ENCODE measurements around the gene APOE. TPM values are rescaled to one million over a fixed set of nuclear protein-coding genes. Genes with fewer than 3 reads are reported as not detected.
"Not testable (repeated sequence)": the region's sequence is repeated elsewhere in the genome, so short reads cannot be mapped to it uniquely, and the experiment has no call there.

Gene APOE
- total RNA-seq, 2 experiments from 2014 or later, result 0.44 to 0.47 TPM

DNA sequence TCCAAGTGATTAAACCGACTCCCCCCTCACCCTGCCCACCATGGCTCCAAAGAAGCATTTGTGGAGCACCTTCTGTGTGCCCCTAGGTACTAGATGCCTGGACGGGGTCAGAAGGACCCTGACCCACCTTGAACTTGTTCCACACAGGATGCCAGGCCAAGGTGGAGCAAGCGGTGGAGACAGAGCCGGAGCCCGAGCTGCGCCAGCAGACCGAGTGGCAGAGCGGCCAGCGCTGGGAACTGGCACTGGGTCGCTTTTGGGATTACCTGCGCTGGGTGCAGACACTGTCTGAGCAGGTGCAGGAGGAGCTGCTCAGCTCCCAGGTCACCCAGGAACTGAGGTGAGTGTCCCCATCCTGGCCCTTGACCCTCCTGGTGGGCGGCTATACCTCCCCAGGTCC, 2.0 kb downstream of the APOE start:
- H3K4me3 Mint-ChIP-seq, result no peak overlapping the region
- DNase-seq (no peak), ATAC-seq (no peak)
- H3K27me3 Mint-ChIP-seq, result peaks cover 25% of the 10 kb centered on the region
- H3K9me3 Mint-ChIP-seq (ENCODE audit: low read depth), result no peaks in the 10 kb centered on the region
- no peaks in the 10 kb centered on the region for H3K36me3 Mint-ChIP-seq
- CTCF ChIA-PET, result no interaction called here
- H3K27ac Mint-ChIP-seq, result no peak overlapping the region
- peaks cover 8% of the 10 kb centered on the region for H3K4me1 Mint-ChIP-seq

DNA sequence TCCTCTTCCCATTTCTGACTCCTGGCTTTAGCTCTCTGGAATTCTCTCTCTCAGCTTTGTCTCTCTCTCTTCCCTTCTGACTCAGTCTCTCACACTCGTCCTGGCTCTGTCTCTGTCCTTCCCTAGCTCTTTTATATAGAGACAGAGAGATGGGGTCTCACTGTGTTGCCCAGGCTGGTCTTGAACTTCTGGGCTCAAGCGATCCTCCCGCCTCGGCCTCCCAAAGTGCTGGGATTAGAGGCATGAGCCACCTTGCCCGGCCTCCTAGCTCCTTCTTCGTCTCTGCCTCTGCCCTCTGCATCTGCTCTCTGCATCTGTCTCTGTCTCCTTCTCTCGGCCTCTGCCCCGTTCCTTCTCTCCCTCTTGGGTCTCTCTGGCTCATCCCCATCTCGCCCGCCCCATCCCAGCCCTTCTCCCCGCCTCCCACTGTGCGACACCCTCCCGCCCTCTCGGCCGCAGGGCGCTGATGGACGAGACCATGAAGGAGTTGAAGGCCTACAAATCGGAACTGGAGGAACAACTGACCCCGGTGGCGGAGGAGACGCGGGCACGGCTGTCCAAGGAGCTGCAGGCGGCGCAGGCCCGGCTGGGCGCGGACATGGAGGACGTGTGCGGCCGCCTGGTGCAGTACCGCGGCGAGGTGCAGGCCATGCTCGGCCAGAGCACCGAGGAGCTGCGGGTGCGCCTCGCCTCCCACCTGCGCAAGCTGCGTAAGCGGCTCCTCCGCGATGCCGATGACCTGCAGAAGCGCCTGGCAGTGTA, 2.7 kb downstream of the APOE start:
- H3K4me1 Mint-ChIP-seq, result peaks cover 8% of the 10 kb centered on the region
- CTCF ChIA-PET, result no interaction called here
- H3K27ac Mint-ChIP-seq, result no peak overlapping the region
- H3K9me3 Mint-ChIP-seq (ENCODE audit: low read depth), result no peaks in the 10 kb centered on the region
- ATAC-seq (no peak), DNase-seq (no peak)
- peaks cover 29% of the 10 kb centered on the region for H3K27me3 Mint-ChIP-seq
- no peaks in the 10 kb centered on the region for H3K36me3 Mint-ChIP-seq
- no peak overlapping the region for H3K4me3 Mint-ChIP-seq

DNA sequence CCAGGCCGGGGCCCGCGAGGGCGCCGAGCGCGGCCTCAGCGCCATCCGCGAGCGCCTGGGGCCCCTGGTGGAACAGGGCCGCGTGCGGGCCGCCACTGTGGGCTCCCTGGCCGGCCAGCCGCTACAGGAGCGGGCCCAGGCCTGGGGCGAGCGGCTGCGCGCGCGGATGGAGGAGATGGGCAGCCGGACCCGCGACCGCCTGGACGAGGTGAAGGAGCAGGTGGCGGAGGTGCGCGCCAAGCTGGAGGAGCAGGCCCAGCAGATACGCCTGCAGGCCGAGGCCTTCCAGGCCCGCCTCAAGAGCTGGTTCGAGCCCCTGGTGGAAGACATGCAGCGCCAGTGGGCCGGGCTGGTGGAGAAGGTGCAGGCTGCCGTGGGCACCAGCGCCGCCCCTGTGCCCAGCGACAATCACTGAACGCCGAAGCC, 3.3 kb downstream of the APOE start:
- no peaks in the 10 kb centered on the region for H3K36me3 Mint-ChIP-seq
- no peak overlapping the region for H3K27ac Mint-ChIP-seq
- CTCF ChIA-PET, result no interaction called here
- H3K9me3 Mint-ChIP-seq (ENCODE audit: low read depth), result no peaks in the 10 kb centered on the region
- peaks cover 34% of the 10 kb centered on the region for H3K27me3 Mint-ChIP-seq
- DNase-seq (no peak), ATAC-seq (no peak)
- H3K4me1 Mint-ChIP-seq, result peaks cover 11% of the 10 kb centered on the region
- H3K4me3 Mint-ChIP-seq, result no peak overlapping the region

DNA sequence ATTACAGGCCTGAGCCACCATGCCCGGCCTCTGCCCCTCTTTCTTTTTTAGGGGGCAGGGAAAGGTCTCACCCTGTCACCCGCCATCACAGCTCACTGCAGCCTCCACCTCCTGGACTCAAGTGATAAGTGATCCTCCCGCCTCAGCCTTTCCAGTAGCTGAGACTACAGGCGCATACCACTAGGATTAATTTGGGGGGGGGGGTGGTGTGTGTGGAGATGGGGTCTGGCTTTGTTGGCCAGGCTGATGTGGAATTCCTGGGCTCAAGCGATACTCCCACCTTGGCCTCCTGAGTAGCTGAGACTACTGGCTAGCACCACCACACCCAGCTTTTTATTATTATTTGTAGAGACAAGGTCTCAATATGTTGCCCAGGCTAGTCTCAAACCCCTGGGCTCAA, 4.2 kb downstream of the APOE start:
- DNase-seq, result no peak
- Mint-ChIP-seq H3K4me3 (no peak overlapping the region), H3K9me3 (ENCODE audit: low read depth) (no peaks in the 10 kb centered on the region), H3K27me3 (peaks cover 42% of the 10 kb centered on the region), H3K4me1 (peaks cover 18% of the 10 kb centered on the region), H3K27ac (no peak overlapping the region), H3K36me3 (no peaks in the 10 kb centered on the region)
- CTCF ChIA-PET, result interaction anchor here (0.8 kb wide), 1 partner anchor 11 kb away, joined by 3 read pairs; no protein-coding TSS in a partner anchor
- ATAC-seq, result no peak

DNA sequence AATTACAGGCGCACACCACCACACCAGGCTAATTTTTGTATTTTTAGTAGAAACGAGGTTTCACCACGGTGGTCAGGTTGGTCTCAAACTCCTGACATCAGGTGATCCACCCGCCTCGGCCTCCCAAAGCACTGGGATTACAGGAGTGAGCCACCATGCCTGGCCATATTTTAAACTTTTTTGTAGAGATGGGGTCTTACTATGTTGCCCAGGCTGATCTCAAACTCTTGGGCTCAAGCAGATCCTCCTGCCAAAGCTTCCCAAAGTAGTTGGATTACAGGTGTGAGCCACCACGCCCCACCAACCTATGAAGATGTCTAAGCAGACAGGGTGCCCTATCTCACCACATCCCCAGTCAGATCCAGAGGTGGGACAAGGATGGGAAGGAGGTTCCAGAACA, 6.3 kb downstream of the APOE start:
- not testable (repeated sequence) for H3K9me3 Mint-ChIP-seq (ENCODE audit: low read depth); H3K27ac Mint-ChIP-seq; DNase-seq; H3K36me3 Mint-ChIP-seq; ATAC-seq; H3K4me3 Mint-ChIP-seq
- Mint-ChIP-seq H3K4me1 (peaks cover 14% of the 10 kb centered on the region), H3K27me3 (peaks cover 27% of the 10 kb centered on the region)
- CTCF ChIA-PET, result interaction anchor here (1.1 kb wide), 1 partner anchor 43 kb away, joined by 3 read pairs; the partner anchor contains the start of gene CLPTM1

DNA sequence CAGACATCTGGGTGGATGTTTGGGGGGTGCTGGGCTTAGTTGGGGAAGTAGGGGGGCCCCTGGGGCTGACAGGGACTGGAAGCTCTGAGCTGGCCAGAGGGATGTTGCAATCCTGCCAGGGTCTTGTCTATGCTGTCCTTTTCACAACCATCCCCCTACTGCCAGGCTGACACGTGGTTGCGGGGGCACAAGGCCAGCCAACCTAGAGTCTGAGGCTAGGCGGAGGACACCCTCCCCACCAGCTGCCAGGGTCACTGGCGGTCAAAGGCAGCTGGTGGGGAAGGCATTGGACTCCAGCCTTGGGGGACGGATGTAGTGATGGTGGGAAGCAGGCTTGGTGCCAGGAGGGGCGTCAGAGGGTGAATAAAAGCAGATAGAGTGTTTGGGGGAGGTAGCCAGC, 7.3 kb downstream of the APOE start:
- ATAC-seq, result no peak
- H3K4me3 Mint-ChIP-seq, result no peak overlapping the region
- no peaks in the 10 kb centered on the region for H3K9me3 Mint-ChIP-seq (ENCODE audit: low read depth)
- peaks cover 14% of the 10 kb centered on the region for H3K4me1 Mint-ChIP-seq
- no peaks in the 10 kb centered on the region for H3K36me3 Mint-ChIP-seq
- peaks cover 26% of the 10 kb centered on the region for H3K27me3 Mint-ChIP-seq
- H3K27ac Mint-ChIP-seq, result no peak overlapping the region
- CTCF ChIA-PET, result interaction anchor here (1.6 kb wide), 1 partner anchor 9 kb away, joined by 3 read pairs; no protein-coding TSS in a partner anchor
- no peak for DNase-seq

DNA sequence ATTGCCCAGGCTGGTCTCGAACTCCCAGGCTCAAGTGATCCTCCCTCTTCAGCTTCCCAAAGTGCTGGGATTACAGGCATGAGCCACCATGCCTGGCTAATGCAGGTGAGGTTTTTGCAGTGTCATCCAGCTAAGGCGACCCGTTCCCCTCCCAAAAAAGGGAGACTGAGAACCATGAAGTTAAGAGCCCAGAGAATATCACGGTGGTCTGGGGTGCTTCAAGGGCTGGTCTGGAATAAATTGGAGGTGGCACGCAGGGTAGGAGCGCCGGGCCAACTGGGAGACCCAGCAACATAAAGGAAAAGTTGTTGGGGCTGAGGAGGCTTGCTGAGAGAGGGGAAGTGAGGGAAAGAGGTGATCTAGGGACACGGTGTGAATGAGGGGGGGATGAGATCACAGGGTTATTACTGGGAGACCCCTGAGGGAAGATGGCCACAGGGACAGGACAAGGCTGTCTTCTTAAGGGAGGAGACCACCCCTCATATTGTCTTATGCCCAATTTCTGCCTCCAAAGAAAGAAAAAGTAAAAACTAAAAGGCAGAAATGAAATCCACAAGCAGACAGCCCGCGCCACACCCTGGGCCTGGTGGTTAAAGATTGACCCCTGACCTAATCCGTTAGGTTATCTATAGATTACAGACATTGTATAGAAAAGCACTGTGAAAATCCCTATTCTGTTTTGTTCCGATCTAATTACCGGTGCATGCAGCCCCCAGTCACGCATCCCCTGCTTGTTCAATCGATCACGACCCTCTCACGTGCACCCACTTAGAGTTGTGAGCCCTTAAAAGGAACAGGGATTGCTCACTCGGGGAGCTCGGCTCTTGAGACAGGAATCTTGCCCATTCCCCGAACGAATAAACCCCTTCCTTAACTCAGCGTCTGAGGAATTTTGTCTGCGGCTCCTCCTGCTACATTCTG, 8.2 kb downstream of the APOE start:
- Mint-ChIP-seq H3K27me3 (peaks cover 26% of the 10 kb centered on the region), H3K4me3 (peak overlapping the region; percentile 83), H3K4me1 (peaks cover 14% of the 10 kb centered on the region)
- ATAC-seq; DNase-seq; H3K27ac Mint-ChIP-seq; H3K36me3 Mint-ChIP-seq; H3K9me3 Mint-ChIP-seq (ENCODE audit: low read depth): not testable (repeated sequence)
- CTCF ChIA-PET, result interaction anchor here (1.6 kb wide), 1 partner anchor 10 kb away, joined by 3 read pairs; no protein-coding TSS in a partner anchor

DNA sequence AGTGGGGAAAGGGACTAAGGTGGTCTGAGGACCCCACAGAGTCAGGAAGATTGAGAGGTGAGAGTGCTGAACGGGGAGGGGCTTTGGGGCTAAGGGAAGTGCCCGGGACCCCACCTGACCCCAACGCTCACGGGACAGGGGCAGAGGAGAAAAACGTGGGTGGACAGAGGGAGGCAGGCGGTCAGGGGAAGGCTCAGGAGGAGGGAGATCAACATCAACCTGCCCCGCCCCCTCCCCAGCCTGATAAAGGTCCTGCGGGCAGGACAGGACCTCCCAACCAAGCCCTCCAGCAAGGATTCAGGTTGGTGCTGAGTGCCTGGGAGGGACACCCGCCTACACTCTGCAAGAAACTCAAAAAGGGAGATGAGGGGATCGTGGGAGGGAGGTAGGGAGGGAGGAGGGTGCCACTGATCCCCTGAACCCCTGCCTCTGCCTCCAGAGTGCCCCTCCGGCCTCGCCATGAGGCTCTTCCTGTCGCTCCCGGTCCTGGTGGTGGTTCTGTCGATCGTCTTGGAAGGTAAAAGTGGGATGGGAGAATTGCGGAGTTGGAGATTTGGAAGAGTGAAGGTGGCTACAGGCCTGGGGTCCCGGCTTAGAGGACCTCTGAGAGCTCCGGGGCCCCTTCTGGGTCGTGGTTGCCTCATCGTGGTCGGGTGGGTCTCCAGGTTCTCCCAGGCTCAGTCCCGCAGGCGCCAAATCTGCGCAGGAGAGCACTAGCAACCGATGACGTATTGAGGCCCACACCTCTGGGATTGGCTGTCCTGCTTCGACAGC, 9.0 kb downstream of the APOE start, which contains the start of gene APOC1:
Gene APOC1 (plus strand): TSS at position 176 of the 774 bp plus-strand sequence. CDS start 284 bp downstream, at position 460.
- peaks cover 26% of the 10 kb centered on the region for H3K27me3 Mint-ChIP-seq
- H3K9me3 Mint-ChIP-seq (ENCODE audit: low read depth); H3K36me3 Mint-ChIP-seq: not testable (repeated sequence)
- H3K4me1 Mint-ChIP-seq, result peaks cover 14% of the 10 kb centered on the region
- DNase-seq (peak; percentile 86), ATAC-seq (peak; percentile 99)
- CTCF ChIA-PET, result interaction anchor here (0.6 to 1.4 kb wide), 3 partner anchors 38 to 145 kb away, joined by 3 to 5 read pairs (median 4); no protein-coding TSS in a partner anchor
- peak within 1 kb of the TSS; percentile 83 for H3K4me3 Mint-ChIP-seq
- peak within 1 kb of the TSS; percentile 85 for H3K27ac Mint-ChIP-seq

DNA sequence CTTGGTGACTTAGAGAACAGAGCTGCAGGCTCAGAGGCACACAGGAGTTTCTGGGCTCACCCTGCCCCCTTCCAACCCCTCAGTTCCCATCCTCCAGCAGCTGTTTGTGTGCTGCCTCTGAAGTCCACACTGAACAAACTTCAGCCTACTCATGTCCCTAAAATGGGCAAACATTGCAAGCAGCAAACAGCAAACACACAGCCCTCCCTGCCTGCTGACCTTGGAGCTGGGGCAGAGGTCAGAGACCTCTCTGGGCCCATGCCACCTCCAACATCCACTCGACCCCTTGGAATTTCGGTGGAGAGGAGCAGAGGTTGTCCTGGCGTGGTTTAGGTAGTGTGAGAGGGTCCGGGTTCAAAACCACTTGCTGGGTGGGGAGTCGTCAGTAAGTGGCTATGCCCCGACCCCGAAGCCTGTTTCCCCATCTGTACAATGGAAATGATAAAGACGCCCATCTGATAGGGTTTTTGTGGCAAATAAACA, 18.7 kb downstream of the APOE start:
- no peak overlapping the region for H3K4me3 Mint-ChIP-seq
- CTCF ChIA-PET, result no interaction called here
- ATAC-seq, result no peak
- no peaks in the 10 kb centered on the region for H3K36me3 Mint-ChIP-seq
- peaks cover 19% of the 10 kb centered on the region for H3K27me3 Mint-ChIP-seq
- no peak overlapping the region for H3K27ac Mint-ChIP-seq
- H3K9me3 Mint-ChIP-seq (ENCODE audit: low read depth), result no peaks in the 10 kb centered on the region
- peaks cover 5% of the 10 kb centered on the region for H3K4me1 Mint-ChIP-seq
- DNase-seq, result no peak

DNA sequence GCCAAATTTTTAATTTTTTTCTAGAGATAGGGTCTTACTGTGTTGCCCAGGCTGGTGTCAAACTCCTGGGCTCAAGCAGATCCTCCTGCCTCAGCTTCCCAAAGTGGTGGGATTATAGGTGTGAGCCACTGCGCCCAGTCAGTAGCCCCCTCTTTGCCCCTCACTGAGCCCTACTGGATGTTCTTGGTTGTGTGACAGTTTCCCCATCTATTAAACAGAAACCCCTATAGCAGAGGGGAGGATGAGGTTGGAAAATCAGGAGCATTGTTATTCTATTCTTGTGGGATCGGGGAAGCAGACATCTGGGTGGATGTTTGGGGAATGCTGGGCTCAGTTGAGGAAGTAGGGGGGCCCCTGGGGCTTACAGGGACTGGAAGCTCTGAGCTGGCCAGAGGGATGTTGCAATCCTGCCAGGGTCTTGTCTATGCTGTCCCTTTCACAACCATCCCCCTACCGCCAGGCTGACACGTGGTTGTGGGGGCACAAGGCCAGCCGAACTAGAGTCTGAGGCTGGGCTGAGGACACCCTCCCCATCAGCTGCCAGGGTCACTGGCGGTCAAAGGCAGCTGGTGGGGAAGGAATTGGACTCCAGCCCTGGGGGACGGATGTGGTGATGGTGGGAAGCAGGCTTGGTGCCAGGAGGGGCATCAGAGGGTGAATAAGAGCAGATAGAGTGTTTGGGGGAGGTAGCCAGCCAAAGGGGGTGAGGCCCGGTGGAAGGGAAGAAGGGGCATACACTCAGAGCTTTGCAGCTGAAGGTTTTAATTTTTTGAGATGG, 19.7 kb downstream of the APOE start:
- H3K36me3 Mint-ChIP-seq, result no peaks in the 10 kb centered on the region
- no peaks in the 10 kb centered on the region for H3K9me3 Mint-ChIP-seq (ENCODE audit: low read depth)
- peaks cover 5% of the 10 kb centered on the region for H3K4me1 Mint-ChIP-seq
- H3K27me3 Mint-ChIP-seq, result peaks cover 19% of the 10 kb centered on the region
- H3K27ac Mint-ChIP-seq, result no peak overlapping the region
- ATAC-seq (no peak), DNase-seq (no peak)
- CTCF ChIA-PET, result interaction anchor here (1.1 kb wide), 1 partner anchor 21 kb away, joined by 3 read pairs; no protein-coding TSS in a partner anchor
- H3K4me3 Mint-ChIP-seq, result no peak overlapping the region

DNA sequence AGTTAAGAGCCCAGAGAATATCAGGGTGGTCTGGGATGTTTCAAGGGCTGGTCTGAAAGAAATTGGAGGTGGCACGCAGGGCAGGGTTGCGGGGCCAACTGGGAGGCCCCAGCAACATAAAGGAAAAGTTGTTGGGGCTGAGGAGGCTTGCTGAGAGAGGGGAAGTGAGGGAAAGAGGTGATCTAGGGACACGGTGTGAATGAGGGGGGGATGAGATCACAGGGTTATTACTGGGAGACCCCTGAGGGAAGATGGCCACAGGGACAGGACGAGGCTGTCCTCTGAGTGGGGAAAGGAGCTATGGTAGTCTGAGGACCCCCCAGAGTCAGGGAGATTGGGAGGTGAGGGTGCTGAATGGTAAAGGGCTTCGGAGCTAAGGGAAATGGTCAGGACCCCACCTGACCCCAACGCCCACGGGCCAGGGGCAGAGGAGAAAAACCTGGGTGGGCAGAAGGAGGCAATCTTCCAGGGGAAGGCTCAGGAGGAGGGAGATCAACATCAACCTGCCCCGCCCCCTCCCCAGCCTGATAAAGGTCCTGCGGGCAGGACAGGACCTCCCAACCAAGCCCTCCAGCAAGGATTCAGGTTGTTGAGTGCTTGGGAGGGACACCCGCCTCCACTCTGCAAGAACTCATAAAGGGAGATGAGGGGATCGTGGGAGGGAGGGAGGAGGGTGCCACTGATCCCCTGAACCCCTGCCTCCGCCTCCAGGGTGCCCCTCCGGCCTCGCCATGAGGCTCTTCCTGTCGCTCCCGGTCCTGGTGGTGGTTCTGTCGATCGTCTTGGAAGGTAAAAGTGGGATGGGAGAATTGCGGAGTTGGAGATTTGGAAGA, 20.9 kb downstream of the APOE start:
- CTCF ChIA-PET, H3K36me3 Mint-ChIP-seq: not testable (repeated sequence)
- peak; percentile 29 for ATAC-seq

More for the DNA sequence above, 20.9 kb downstream of the APOE start:
- not testable (repeated sequence) for H3K4me3 Mint-ChIP-seq; H3K9me3 Mint-ChIP-seq (ENCODE audit: low read depth); H3K27ac Mint-ChIP-seq; H3K4me1 Mint-ChIP-seq; DNase-seq
- H3K27me3 Mint-ChIP-seq, result peaks cover 19% of the 10 kb centered on the region

All from activated CD8-positive, alpha-beta memory T cell treated with anti-CD3 and anti-CD28 coated beads, Interleukin-2, amount 10 ng/mL, durations not matched to agents 7 days and 5 days (primary cell).